Measurements from ENCODE around the gene TMEM72. TPM values are rescaled to one million over a fixed set of nuclear protein-coding genes. Genes with fewer than 3 reads are reported as not detected.

Gene TMEM72
- total RNA-seq, 1 experiment from 2014 or later, result not detected

DNA sequence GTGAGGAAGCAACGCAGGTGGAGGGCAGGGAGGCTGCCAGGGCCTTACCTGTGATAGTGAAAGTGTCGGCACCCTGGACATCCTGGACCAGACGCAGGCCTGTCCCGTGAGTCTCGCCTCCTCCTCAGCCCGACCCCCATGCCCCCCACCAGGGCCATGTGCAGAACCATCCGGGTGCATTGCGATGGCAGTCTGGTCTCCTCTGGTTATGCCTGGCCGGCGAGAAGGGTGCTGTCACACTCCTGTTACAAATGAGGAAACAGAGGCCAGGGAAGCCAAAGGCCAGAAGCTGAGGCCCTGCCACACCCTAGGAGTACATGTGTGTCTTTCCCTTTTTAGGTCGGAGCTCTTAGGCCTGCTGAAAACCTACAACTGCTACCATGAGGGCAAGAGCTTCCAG is 60.3 kb downstream of the TMEM72 start:
- no peak for ATAC-seq
- Histone ChIP-seq H4K20me1 (ENCODE audit: low read length) (no peaks in the 10 kb centered on the region), H3F3A (ENCODE audit: low read length, unreplicated experiment) (no peaks in the 10 kb centered on the region), H3K9me2 (replicated peaks; ENCODE audit: low read length) (no peaks in the 10 kb centered on the region), H3K9ac (ENCODE audit: low read length) (no peak overlapping the region), H3K27me3 (ENCODE audit: low read length) (no peaks in the 10 kb centered on the region), H3K27ac (ENCODE audit: low read length) (no peak overlapping the region), H2AFZ (ENCODE audit: low read length) (no peak overlapping the region), H3K4me1 (ENCODE audit: insufficient read depth, low read length) (peaks cover 23% of the 10 kb centered on the region), H3K79me2 (ENCODE audit: low read length) (no peaks in the 10 kb centered on the region), H3K9me3 (ENCODE audit: low read length) (no peaks in the 10 kb centered on the region), H3K4me2 (ENCODE audit: low read length) (no peak overlapping the region), H3K4me3 (ENCODE audit: low read length) (no peak overlapping the region), H3K36me3 (ENCODE audit: low read depth, low read length) (no peaks in the 10 kb centered on the region)
- BruUV-seq (replicated peaks), result no TSS peak
- ChIA-PET CTCF (no interaction called here), POLR2A (ENCODE audit: unreplicated experiment) (no interaction called here)
- TF ChIP-seq EZH2phosphoT487 (IDR thresholded peaks at IDR 0.05; ENCODE audit: borderline replicate concordance, low read length), result no peak
- TF ChIP-seq EZH2 (IDR thresholded peaks at IDR 0.05; ENCODE audit: low read length, unreplicated experiment), result no peak
- TF ChIP-seq, protein P1, sequence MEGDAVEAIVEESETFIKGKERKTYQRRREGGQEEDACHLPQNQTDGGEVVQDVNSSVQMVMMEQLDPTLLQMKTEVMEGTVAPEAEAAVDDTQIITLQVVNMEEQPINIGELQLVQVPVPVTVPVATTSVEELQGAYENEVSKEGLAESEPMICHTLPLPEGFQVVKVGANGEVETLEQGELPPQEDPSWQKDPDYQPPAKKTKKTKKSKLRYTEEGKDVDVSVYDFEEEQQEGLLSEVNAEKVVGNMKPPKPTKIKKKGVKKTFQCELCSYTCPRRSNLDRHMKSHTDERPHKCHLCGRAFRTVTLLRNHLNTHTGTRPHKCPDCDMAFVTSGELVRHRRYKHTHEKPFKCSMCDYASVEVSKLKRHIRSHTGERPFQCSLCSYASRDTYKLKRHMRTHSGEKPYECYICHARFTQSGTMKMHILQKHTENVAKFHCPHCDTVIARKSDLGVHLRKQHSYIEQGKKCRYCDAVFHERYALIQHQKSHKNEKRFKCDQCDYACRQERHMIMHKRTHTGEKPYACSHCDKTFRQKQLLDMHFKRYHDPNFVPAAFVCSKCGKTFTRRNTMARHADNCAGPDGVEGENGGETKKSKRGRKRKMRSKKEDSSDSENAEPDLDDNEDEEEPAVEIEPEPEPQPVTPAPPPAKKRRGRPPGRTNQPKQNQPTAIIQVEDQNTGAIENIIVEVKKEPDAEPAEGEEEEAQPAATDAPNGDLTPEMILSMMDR (conservative IDR thresholded peaks at IDR 0.05; ENCODE audit: low read depth, low read length), result no peak
- intact Hi-C loops (cut with micrococcal nuclease), result no loop called here
- no peak for DNase-seq

DNA sequence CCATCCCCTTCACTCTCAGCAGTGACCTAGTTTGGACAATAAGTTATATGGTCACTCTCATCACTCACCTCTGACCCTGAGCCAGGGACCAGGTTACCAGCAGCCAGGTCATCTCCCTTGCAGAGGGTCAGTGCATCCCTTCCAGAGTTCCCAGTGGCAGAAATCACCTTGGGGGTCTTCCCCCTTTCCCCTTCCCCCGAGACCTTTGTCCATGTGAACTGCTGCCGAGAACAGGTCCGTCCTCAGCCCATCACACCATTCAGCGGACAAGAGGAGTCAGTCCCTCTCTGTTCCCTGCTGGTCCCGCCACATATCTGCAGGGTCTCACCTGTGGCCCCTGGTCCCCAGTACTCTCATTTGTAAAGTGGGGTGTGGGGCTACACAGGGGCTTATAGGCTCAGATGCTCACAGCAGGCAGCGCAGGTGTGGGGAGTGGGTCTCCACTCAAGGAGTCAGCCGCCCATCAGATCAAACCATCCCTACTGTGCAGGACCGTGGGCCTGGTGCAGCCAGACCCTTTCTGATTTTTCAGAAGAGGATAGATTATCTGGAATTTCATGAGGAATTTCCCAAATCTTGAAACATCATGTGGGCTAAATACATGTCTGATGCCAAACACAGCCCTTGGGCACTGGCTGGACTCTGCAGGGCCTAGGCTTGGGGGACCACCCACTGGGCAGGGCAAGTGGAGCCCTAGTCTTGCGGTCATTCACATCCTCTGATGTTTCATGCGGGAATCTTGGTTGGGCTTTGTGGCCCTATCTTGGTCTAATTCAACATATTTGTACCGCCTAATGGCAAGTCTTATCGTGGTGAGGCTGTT is 61.0 kb downstream of the TMEM72 start:
- Histone ChIP-seq H3K9ac (ENCODE audit: low read length) (no peak overlapping the region), H2AFZ (ENCODE audit: low read length) (no peak overlapping the region), H3K79me2 (ENCODE audit: low read length) (0 out of 2 replicates have a peak, but pooled peaks cover 7% of the 10 kb centered on the region), H3K9me2 (replicated peaks; ENCODE audit: low read length) (no peaks in the 10 kb centered on the region), H3F3A (ENCODE audit: low read length, unreplicated experiment) (no peaks in the 10 kb centered on the region), H4K20me1 (ENCODE audit: low read length) (no peaks in the 10 kb centered on the region), H3K27ac (ENCODE audit: low read length) (no peak overlapping the region), H3K27me3 (ENCODE audit: low read length) (no peaks in the 10 kb centered on the region), H3K4me1 (ENCODE audit: insufficient read depth, low read length) (peaks cover 24% of the 10 kb centered on the region), H3K4me2 (ENCODE audit: low read length) (no peak overlapping the region), H3K36me3 (ENCODE audit: low read depth, low read length) (no peaks in the 10 kb centered on the region), H3K4me3 (ENCODE audit: low read length) (no peak overlapping the region), H3K9me3 (ENCODE audit: low read length) (no peaks in the 10 kb centered on the region)
- TF ChIP-seq, protein P1 (conservative IDR thresholded peaks at IDR 0.05; ENCODE audit: low read depth, low read length), result no peak
- TF ChIP-seq EZH2phosphoT487 (IDR thresholded peaks at IDR 0.05; ENCODE audit: borderline replicate concordance, low read length), result no peak
- TF ChIP-seq EZH2 (IDR thresholded peaks at IDR 0.05; ENCODE audit: low read length, unreplicated experiment), result no peak
- no TSS peak for BruUV-seq (replicated peaks)
- ChIA-PET POLR2A (ENCODE audit: unreplicated experiment) (no interaction called here), CTCF (interaction anchor here (0.6 kb wide), 1 partner anchor 103 kb away, joined by 4 read pairs; no protein-coding TSS in a partner anchor)
- no peak for ATAC-seq
- intact Hi-C loops (cut with micrococcal nuclease), result no loop called here
- no peak for DNase-seq

DNA sequence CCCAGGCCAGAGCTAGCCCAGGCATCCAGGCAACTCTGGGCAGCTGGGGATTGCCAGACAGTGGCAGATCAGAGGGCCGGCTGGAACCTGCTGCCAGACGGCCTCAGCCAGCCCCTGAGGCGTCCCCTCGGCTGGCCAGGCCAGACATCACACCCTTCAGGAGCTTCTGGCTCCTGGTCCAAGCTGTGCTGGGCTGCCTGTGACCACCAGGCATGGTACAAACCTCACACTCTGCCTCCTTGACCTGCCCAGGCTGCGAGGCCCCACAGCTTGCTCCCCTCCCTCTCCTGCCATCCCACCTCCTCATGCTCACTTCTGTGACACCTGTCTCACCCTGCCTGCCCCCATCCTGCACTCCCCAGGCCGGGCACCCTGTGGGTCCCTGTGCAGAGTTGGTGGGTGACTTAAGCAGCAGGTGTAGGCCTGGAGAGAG is 61.8 kb downstream of the TMEM72 start:
- H2AFZ ChIP-seq (ENCODE audit: low read length), result no peak overlapping the region
- DNase-seq, result no peak
- H3K27me3 ChIP-seq (ENCODE audit: low read length), result no peaks in the 10 kb centered on the region
- H3F3A ChIP-seq (ENCODE audit: low read length, unreplicated experiment), result no peaks in the 10 kb centered on the region
- no TSS peak for BruUV-seq (replicated peaks)
- no peak for ATAC-seq
- H4K20me1 ChIP-seq (ENCODE audit: low read length), result no peaks in the 10 kb centered on the region
- TF ChIP-seq, protein P1 (conservative IDR thresholded peaks at IDR 0.05; ENCODE audit: low read depth, low read length), result no peak
- TF ChIP-seq EZH2 (IDR thresholded peaks at IDR 0.05; ENCODE audit: low read length, unreplicated experiment), result no peak
- TF ChIP-seq EZH2phosphoT487 (IDR thresholded peaks at IDR 0.05; ENCODE audit: borderline replicate concordance, low read length), result no peak
- no peaks in the 10 kb centered on the region for H3K36me3 ChIP-seq (ENCODE audit: low read depth, low read length)
- no peak overlapping the region for H3K9ac ChIP-seq (ENCODE audit: low read length)
- intact Hi-C loops (cut with micrococcal nuclease), result no loop called here
- H3K27ac ChIP-seq (ENCODE audit: low read length), result no peak overlapping the region
- peaks cover 27% of the 10 kb centered on the region for H3K4me1 ChIP-seq (ENCODE audit: insufficient read depth, low read length)
- no peak overlapping the region for H3K4me2 ChIP-seq (ENCODE audit: low read length)
- 0 out of 2 replicates have a peak, but pooled peaks cover 14% of the 10 kb centered on the region for H3K79me2 ChIP-seq (ENCODE audit: low read length)
- no peaks in the 10 kb centered on the region for H3K9me2 ChIP-seq (replicated peaks; ENCODE audit: low read length)
- ChIA-PET CTCF (interaction anchor here (0.6 kb wide), 1 partner anchor 104 kb away, joined by 4 read pairs; no protein-coding TSS in a partner anchor), POLR2A (ENCODE audit: unreplicated experiment) (no interaction called here)
- no peak overlapping the region for H3K4me3 ChIP-seq (ENCODE audit: low read length)
- H3K9me3 ChIP-seq (ENCODE audit: low read length), result no peaks in the 10 kb centered on the region

All from PC-3 (cell line).